OCI-LY1 (cell line): ENCODE measurements around the gene IVD.

Source experiments
- CTCF ChIP-seq: fragments of 200-600 bp; sonication (generic), shearing (Covaris generic); IDR thresholded peaks from 2 replicates; pipeline ENCODE4 v1.5.1; 2017; ENCODE audit warnings: mild to moderate bottlenecking, antibody characterized with exemption, low read length, moderate library complexity, mixed read lengths
- EZH2 ChIP-seq: fragments of 200-600 bp; sonication (generic), shearing (Covaris generic); IDR thresholded peaks from 2 replicates; pipeline ENCODE4 v1.8.0; 2017; ENCODE audit warnings: borderline replicate concordance, mixed run types, mild to moderate bottlenecking, antibody characterized with exemption, low read length, moderate library complexity, mixed read lengths

- no peak for TF ChIP-seq CTCF
- TF ChIP-seq EZH2 = no peak
Observed at GRCh38 chr15:40470423-40471104, 65.0 kb downstream of the IVD start, which contains the start of gene CHST14.
